NCI-H2227 treated with DMSO at 0.1 percent for 48 hours (cell line): ENCODE results near the gene DCHS2.

Source experiments
- DNase-seq: peaks from one replicate; lab custom pipeline; 2025; lab: John Stamatoyannopoulos, UW

Gene DCHS2

GRCh38 chr4:154317201-154317999 is 174.2 kb downstream of the DCHS2 start:
- DNase-seq = no peak

GRCh38 chr4:154315741-154316140 is 175.9 kb downstream of the DCHS2 start:
- no peak for DNase-seq

DNA sequence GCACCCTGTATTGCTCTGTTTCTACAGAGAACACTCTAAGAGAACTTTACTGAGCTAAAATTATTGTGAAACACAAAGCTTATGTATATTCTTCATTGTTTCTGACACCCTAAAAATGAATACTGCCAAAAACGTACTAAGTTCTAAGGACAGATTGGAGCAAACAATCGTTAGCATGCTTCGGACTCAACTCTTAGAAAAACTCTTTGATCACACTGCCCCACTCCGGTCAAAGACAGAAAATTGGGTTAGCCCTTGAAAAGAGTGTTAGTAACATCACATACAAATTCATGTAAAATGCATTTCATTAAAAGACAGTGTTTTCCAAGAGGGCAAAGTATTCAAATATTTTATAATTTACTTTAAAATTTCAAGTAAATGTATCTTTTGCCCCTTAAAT is 177.4 kb downstream of the DCHS2 start:
- no peak for DNase-seq

DNA sequence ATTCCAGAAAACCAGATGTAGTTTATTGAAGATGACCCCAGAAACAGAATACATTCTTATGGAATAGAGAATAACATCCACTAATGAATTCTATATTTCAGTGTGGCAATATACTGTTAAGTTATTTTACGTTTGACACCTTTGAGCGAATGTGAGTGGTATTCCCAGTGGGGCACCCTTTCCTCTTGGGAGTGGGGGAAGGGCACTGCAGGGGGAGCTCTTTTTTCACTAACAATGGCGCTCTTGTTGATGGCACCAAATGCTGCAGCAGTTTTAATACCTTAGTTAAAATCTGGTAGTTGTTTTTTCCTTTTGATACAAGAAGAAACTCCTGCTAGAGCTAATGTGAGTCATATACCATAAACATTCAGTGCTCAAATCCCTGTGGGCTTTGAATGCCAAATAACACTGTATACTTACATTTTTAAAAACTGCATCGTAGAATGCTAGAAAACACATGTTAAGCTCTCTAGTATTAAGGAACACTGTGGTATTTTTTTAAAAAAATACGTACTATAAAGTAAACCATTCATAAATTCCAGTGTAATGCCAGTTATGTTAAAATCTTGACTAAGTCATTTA is 178.5 kb downstream of the DCHS2 start:
- no peak for DNase-seq

GRCh38 chr4:154312246-154312645 is 179.4 kb downstream of the DCHS2 start:
- no peak for DNase-seq

- no peak for DNase-seq
Measured at GRCh38 chr4:154310578-154310977, 181.0 kb downstream of the DCHS2 start.

- DNase-seq = no peak
Measured at GRCh38 chr4:154308207-154308606, 183.4 kb downstream of the DCHS2 start.

- DNase-seq = no peak
Measured at GRCh38 chr4:154307451-154307850, 184.1 kb downstream of the DCHS2 start.

- no peak for DNase-seq
Measured at GRCh38 chr4:154305616-154306015, 186.0 kb downstream of the DCHS2 start.

DNA sequence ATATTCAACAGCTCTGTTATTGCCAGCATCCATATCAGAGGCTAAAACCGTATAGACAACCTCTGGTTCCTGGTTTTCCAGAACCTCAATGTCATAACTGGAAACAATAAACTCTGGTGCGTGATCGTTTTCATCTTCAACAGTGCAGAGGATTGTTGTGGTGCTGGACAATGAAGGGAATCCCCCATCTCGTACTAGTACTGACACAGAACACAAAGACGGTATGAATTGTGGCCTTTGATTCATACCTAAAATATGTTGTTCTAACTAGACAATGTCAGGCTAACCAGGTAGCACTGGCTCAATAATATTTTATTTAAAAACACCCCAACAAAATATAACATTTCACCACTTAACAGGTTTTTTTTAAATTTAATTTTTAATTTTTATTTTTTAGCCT is 186.9 kb downstream of the DCHS2 start:
- DNase-seq = no peak

DNA sequence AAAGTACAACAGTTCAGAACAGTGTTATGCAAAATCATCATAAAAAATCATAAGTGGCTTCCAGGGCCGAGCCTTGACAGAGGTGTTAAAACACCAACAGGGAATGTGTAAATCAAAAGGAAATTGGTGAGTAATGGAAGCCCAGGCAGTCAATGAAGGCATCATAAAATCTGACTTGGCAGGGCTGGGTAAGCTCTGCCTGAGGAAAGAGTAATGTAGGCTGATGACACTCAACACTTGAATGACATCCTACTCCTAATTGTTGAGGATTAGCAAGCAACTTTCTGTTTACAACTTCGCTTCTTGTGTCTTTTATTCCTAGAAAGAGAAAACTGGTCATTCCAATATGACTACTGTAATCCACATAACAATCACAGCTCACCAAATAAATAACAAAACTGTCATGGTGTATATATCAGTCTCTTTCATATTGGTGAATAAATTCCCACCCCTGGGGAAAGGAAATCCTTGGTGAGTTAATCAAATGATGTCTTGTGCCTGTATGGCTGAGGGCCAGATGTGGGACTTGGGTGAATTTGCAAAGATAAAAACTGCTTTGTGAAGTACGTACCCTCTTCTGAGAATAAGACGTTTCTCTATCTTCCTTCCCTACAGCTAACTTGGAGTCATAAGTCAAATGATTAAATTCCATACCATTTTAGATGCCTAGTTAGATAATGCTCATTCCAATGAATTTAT is 196.8 kb downstream of the DCHS2 start:
- no peak for DNase-seq

DNA sequence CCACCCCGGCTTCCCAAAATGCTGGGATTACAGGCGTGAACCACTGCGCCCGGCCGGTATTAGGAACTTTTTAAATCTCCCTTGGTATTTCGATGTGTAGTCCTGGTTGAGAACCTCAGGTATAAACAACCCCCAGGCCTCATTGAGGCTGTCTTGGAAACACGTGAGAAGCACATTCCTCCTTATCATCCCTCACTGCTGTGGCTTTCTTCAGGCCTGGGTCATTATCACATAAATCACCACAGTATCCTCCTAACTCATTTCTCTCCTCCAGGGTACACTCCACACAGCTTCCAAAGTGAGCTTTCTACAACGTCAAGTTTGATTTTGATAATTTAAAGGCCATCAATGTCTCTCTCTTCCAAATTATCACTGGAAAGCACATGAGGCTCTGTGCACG is 198.2 kb downstream of the DCHS2 start:
- no peak for DNase-seq

- DNase-seq = no peak
Measured at GRCh38 chr4:154292589-154292988, 199.0 kb downstream of the DCHS2 start.

- DNase-seq = no peak
Measured at GRCh38 chr4:154277172-154277571, 214.4 kb downstream of the DCHS2 start.

- DNase-seq = no peak
Measured at GRCh38 chr4:154276496-154276895, 215.1 kb downstream of the DCHS2 start.

- no peak for DNase-seq
Measured at GRCh38 chr4:154254999-154255398, 236.6 kb downstream of the DCHS2 start.

DNA sequence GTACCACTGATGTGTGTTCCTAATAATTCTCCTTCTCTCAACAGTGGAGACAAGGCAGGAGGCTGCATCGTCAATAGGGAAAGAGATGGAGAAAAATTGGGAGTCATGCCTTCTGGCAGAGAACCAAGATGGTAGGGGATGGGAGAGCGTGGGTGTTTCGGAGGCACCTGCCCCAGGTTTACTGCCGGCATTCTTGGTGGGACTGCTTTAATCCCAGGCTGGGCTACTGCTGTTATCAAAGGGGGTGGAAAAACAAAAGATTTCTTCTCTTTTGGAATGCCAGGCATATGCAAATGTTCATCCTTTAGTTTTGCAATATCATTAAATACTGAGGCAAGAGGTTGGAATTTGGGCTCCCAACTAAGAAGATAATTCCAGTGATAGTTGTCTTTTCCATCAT is 257.0 kb downstream of the DCHS2 start:
- no peak for DNase-seq

GRCh38 chr4:154231806-154232478 is 259.7 kb downstream of the DCHS2 start:
- no peak for DNase-seq

- no peak for DNase-seq
Measured at GRCh38 chr4:154230723-154231122, 260.9 kb downstream of the DCHS2 start.

GRCh38 chr4:154230091-154230490 is 261.5 kb downstream of the DCHS2 start:
- DNase-seq = no peak

DNA sequence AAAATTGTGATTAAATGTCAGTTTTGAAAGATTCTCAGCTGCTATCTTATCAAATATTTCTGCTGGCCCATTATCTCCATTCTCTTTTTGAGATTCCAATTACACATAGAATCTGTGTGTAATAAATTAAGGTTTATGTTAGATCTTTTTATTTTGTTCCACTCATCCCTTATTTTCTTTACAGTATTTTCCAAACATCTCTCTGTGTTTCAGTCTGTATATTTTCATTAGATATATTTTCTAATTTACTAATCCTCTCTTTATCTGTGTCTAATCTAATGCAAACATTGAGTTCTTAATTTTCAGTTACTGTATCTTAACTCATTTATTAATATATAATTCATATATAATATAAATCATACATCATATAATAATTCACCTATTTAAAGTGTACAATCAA is 268.7 kb downstream of the DCHS2 start:
- no peak for DNase-seq

GRCh38 chr4:154218051-154218450 is 273.5 kb downstream of the DCHS2 start:
- no peak for DNase-seq

GRCh38 chr4:154217384-154217783 is 274.2 kb downstream of the DCHS2 start:
- peak; percentile 35 for DNase-seq
